Panc1 (cell line): ENCODE data around the gene ALG1L2. TPM values are rescaled to one million over a fixed set of nuclear protein-coding genes. Genes with fewer than 3 reads are reported as not detected.
"Not testable (repeated sequence)": the region's sequence is repeated elsewhere in the genome, so short reads cannot be mapped to it uniquely, and the experiment has no call there.

ENCODE experiments used
- ATAC-seq: fragments of 200-7000 bp; cut with Tn5 transposase; 2 replicates; pipeline ENCODE4 v1.9.1; 2020; ENCODE audit warnings: mild to moderate bottlenecking, moderate library complexity
- BruUV-seq: library from RNA; stranded (reverse); fragments of 400-500 nt; replicated peaks from 2 replicates; lab custom pipeline; 2021; lab: Mats Ljungman, UMichigan
- CTCF ChIA-PET: fragments of 300-600 bp; sonication (Branson Sonifier 250); formaldehyde crosslinking; loops from one replicate; lab custom pipeline; 2022; ENCODE audit warnings: antibody characterized with exemption; lab: Charles Lee
- POLR2A ChIA-PET: fragments of 300-600 bp; sonication (Branson Sonifier 250); formaldehyde crosslinking; loops from one replicate; lab custom pipeline; 2022; ENCODE audit warnings: antibody characterized with exemption; lab: Charles Lee
- DNase-seq: peaks from one replicate; pipeline ENCODE4 v3.0.0-alpha.2; 2010; ENCODE audit warnings: low read depth, low spot score
- H3K27ac ChIP-seq: 2 replicates; pipeline ENCODE4 v1.5.1; 2011; ENCODE audit warnings: mild to moderate bottlenecking, low read length, inconsistent platforms
- H3K27me3 ChIP-seq: fragments of 200-500 bp; sonication (Bioruptor generic); 2 replicates; pipeline ENCODE4 v1.6.0; 2014; ENCODE audit warnings: low read length, inconsistent platforms; ENCODE audit not compliant: control insufficient read depth, insufficient read depth
- H3K36me3 ChIP-seq: fragments of 200-500 bp; sonication (Bioruptor generic); 2 replicates; pipeline ENCODE4 v1.5.1; 2014; ENCODE audit warnings: inconsistent platforms, mild to moderate bottlenecking, low read length, moderate library complexity; ENCODE audit not compliant: control insufficient read depth, insufficient read depth
- H3K4me1 ChIP-seq: 2 replicates; pipeline ENCODE4 v1.5.1; 2011; ENCODE audit warnings: inconsistent platforms, mild to moderate bottlenecking, low read length, moderate library complexity; ENCODE audit not compliant: control insufficient read depth, insufficient read depth
- H3K4me3 ChIP-seq, 2 experiments: 2 replicates each; pipeline ENCODE4 v1.5.1; 2011 to 2012; ENCODE audit warnings: low read depth in 2 of 2, low read length in 2 of 2, mild to moderate bottlenecking in 2 of 2, inconsistent platforms in 1 of 2, moderate library complexity in 1 of 2
- H3K9me3 ChIP-seq: fragments of 200-500 bp; sonication (Bioruptor generic); 2 replicates; pipeline ENCODE4 v1.5.1; 2014; ENCODE audit warnings: low read depth, mild to moderate bottlenecking, inconsistent platforms, low read length, moderate library complexity; ENCODE audit not compliant: control insufficient read depth, insufficient read depth
- POLR2AphosphoS5 ChIP-seq: IDR thresholded peaks from 2 replicates; pipeline ENCODE4 v1.6.1; 2012; ENCODE audit warnings: mild to moderate bottlenecking, low read depth, low read length, moderate library complexity
- SIN3A ChIP-seq: IDR thresholded peaks from 2 replicates; pipeline ENCODE4 v1.6.1; 2012; ENCODE audit warnings: low read depth, mild to moderate bottlenecking, low read length, moderate library complexity, borderline replicate concordance; ENCODE audit not compliant: insufficient read depth
- TCF7L2 ChIP-seq: IDR thresholded peaks from 2 replicates; pipeline ENCODE4 v1.6.1; 2011; ENCODE audit warnings: mild to moderate bottlenecking, low read depth, low read length, inconsistent platforms
- in situ Hi-C: cut with HindIII; loops from 2 replicates; pipeline ENCODE4 v1.10.0; 2016; ENCODE audit warnings: low sequenced_read_pairs, low pct_unique_long_range_greater_than_20kb
- intact Hi-C: fragments of 100-400 bp; cut with micrococcal nuclease; formaldehyde crosslinking; loops from one replicate; pipeline ENCODE4 v1.10.0; 2022; ENCODE audit not compliant: unreplicated experiment
- total RNA-seq: library from RNA; stranded (reverse); gene quantifications from one replicate; pipeline ENCODE4 v1.2.1, GENCODE V29; 2021; ENCODE audit not compliant: unreplicated experiment
- TF ChIP-seq, protein P1 (sequence below), 2 experiments: IDR thresholded peaks; 2 replicates each; pipeline ENCODE4 v1.6.1; 2011 to 2012; ENCODE audit warnings: low read depth in 2 of 2, control low read depth in 1 of 2, low read length in 1 of 2, mild to moderate bottlenecking in 1 of 2, moderate library complexity in 1 of 2; ENCODE audit not compliant: insufficient read depth in 1 of 2
- TF ChIP-seq, protein P2 (sequence below): fragments of 450-650 bp; IDR thresholded peaks from 2 replicates; pipeline ENCODE4 v1.5.1; 2017; ENCODE audit warnings: mild to moderate bottlenecking

Gene ALG1L2
- total RNA-seq, 1 experiment from 2014 or later, result 0.33 TPM

DNA sequence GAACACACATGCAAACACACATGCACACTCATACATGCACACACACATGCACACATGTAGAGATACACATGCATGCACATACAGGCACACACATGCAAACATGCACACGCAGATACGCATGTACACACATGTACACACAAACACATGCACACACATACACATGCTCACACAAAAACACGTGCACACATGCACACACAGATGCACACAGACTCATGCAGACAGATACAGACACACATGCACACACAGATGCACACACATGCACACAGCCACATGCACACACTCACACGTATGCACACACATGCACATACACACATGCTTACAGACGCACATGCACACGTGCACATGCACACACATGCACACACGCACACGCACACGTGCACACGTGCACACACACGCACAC lies 37.3 kb upstream of the ALG1L2 start:
- no peaks in the 10 kb centered on the region for H3K36me3 ChIP-seq
- DNase-seq (no peak), ATAC-seq (no peak)
- CTCF ChIA-PET, result no interaction called here
- H3K27ac ChIP-seq, result no peak overlapping the region
- no peak overlapping the region for H3K4me3 ChIP-seq
- no peaks in the 10 kb centered on the region for H3K27me3 ChIP-seq
- no peaks in the 10 kb centered on the region for H3K9me3 ChIP-seq
- intact Hi-C loops, result no loop called here
- TF ChIP-seq SIN3A (no peak), TCF7L2 (no peak), POLR2AphosphoS5 (no peak)
- TF ChIP-seq, protein P1, sequence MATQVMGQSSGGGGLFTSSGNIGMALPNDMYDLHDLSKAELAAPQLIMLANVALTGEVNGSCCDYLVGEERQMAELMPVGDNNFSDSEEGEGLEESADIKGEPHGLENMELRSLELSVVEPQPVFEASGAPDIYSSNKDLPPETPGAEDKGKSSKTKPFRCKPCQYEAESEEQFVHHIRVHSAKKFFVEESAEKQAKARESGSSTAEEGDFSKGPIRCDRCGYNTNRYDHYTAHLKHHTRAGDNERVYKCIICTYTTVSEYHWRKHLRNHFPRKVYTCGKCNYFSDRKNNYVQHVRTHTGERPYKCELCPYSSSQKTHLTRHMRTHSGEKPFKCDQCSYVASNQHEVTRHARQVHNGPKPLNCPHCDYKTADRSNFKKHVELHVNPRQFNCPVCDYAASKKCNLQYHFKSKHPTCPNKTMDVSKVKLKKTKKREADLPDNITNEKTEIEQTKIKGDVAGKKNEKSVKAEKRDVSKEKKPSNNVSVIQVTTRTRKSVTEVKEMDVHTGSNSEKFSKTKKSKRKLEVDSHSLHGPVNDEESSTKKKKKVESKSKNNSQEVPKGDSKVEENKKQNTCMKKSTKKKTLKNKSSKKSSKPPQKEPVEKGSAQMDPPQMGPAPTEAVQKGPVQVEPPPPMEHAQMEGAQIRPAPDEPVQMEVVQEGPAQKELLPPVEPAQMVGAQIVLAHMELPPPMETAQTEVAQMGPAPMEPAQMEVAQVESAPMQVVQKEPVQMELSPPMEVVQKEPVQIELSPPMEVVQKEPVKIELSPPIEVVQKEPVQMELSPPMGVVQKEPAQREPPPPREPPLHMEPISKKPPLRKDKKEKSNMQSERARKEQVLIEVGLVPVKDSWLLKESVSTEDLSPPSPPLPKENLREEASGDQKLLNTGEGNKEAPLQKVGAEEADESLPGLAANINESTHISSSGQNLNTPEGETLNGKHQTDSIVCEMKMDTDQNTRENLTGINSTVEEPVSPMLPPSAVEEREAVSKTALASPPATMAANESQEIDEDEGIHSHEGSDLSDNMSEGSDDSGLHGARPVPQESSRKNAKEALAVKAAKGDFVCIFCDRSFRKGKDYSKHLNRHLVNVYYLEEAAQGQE (IDR thresholded peaks at IDR 0.05; ENCODE audit: insufficient read depth in 1 of 2, low read depth in 2 of 2, low read length in 1 of 2), result no peak
- TF ChIP-seq, protein P2, sequence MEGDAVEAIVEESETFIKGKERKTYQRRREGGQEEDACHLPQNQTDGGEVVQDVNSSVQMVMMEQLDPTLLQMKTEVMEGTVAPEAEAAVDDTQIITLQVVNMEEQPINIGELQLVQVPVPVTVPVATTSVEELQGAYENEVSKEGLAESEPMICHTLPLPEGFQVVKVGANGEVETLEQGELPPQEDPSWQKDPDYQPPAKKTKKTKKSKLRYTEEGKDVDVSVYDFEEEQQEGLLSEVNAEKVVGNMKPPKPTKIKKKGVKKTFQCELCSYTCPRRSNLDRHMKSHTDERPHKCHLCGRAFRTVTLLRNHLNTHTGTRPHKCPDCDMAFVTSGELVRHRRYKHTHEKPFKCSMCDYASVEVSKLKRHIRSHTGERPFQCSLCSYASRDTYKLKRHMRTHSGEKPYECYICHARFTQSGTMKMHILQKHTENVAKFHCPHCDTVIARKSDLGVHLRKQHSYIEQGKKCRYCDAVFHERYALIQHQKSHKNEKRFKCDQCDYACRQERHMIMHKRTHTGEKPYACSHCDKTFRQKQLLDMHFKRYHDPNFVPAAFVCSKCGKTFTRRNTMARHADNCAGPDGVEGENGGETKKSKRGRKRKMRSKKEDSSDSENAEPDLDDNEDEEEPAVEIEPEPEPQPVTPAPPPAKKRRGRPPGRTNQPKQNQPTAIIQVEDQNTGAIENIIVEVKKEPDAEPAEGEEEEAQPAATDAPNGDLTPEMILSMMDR, result no peak
- no TSS peak for BruUV-seq
- POLR2A ChIA-PET, result no interaction called here
- in situ Hi-C loops, result no loop called here
- no peaks in the 10 kb centered on the region for H3K4me1 ChIP-seq

DNA sequence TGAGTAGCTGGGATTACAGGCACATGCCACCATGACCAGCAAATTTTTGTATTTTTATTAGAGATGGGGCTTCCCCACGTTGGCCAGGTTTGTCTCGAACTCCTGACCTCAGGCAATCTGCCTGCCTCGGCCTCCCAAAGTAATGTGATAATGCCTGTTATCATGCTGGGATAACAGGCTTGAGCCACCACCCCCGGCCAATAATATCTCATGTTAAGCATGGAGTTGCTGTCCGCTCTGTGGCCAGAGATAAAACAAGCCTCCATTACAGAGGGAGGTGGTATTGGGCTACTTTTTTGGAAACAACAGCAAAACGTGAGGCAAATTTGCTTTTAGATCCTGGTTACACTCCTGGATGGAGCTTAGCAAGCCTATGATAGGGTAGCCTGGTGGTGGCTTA lies 32.9 kb upstream of the ALG1L2 start:
- H3K27me3 ChIP-seq, result no peaks in the 10 kb centered on the region
- no peak for DNase-seq
- H3K27ac ChIP-seq, result no peak overlapping the region
- TF ChIP-seq, protein P2, result no peak
- no peak for ATAC-seq
- H3K4me1 ChIP-seq, result no peaks in the 10 kb centered on the region
- ChIA-PET CTCF (no interaction called here), POLR2A (no interaction called here)
- in situ Hi-C loops (no loop called here), intact Hi-C loops (no loop called here)
- H3K36me3 ChIP-seq, result no peaks in the 10 kb centered on the region
- no peaks in the 10 kb centered on the region for H3K9me3 ChIP-seq
- no peak overlapping the region for H3K4me3 ChIP-seq
- BruUV-seq, result no TSS peak

DNA sequence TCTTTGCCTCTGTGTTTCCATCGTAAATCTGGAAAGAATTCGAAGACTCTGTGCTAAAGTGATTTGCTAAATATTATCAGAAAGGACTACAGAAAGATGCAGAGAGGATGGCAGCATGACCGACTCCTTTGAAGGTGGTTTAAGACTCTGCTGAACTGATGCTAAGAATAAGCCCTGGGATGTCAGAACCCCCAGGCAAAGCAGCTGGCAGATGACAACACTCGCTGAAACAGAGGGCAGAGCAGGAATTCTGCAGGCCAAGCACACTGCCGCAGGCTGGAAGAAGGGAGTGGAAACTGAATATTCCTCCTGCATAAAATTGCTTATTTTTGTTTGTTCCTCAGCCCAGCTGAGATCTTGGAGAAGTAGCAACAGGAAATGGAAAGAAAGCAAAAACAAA lies 29.3 kb upstream of the ALG1L2 start:
- ATAC-seq, H3K9me3 ChIP-seq, in situ Hi-C loops, DNase-seq, BruUV-seq, H3K4me3 ChIP-seq, H3K4me1 ChIP-seq, H3K36me3 ChIP-seq, H3K27ac ChIP-seq, POLR2A ChIA-PET, intact Hi-C loops, CTCF ChIA-PET, H3K27me3 ChIP-seq: not testable (repeated sequence)

DNA sequence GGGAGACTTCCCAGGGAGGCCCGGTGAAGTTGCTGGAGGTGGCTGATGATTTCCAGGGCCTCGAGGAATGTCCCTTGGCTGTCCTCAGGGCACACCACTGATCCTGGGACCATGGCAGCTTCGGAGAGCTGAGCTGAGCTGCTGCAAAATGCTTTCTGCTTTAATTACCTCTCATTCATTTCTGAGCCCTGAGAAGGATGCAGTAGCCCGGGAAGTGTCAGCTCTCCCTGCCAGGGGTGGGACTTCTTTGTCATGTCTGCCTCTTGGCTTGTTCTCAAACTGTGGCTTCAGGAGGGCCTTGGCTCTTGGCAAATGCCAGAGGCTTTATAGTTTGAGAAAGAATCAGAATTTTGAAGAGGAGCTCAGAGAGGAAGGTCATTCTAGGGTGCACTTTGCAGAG lies 28.7 kb upstream of the ALG1L2 start:
- H3K4me3 ChIP-seq, DNase-seq, H3K9me3 ChIP-seq, BruUV-seq, H3K27ac ChIP-seq, ATAC-seq, in situ Hi-C loops, H3K27me3 ChIP-seq, POLR2A ChIA-PET, CTCF ChIA-PET, intact Hi-C loops, H3K4me1 ChIP-seq, H3K36me3 ChIP-seq: not testable (repeated sequence)

DNA sequence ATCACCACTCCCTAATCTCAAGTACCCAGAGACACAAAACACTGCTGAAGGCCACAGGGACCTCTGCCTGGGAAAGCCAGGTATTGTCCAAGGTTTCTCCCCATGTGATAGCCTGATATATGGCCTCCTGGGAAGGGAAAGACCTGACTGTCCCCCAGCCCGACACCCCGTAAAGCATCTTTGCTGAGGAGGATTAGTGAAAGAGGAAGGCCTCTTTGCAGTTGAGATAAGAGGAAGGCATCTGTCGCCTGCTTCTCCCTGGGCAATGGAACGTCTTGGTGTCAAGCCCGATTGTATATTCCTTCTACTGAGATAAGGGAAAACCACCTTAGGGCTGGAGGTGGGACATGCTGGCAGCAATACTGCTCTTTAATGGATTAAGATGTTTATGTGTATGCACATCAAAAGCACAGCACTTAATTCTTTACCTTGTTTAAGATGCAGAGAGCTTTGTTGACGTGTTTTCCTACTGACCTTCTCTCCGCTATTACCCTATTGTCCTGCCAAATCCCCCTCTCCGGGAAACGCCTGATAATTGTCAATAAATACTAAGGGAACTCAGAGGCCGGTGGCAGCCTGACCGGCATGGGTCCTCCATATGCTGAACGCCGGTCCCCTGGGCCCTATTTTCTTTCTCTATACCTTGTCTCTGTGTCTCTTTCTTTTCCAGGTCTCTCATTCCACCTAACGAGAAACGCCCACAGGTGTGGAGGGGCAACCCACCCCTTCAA lies 23.9 kb upstream of the ALG1L2 start:
- DNase-seq, H3K4me1 ChIP-seq, H3K9me3 ChIP-seq, H3K27me3 ChIP-seq, H3K4me3 ChIP-seq, POLR2A ChIA-PET, H3K27ac ChIP-seq, CTCF ChIA-PET, in situ Hi-C loops, intact Hi-C loops, ATAC-seq, BruUV-seq, H3K36me3 ChIP-seq: not testable (repeated sequence)
